Neural progenitor cell (in vitro differentiated cells): ENCODE data around the gene ARHGAP40.

Experiments used
- CTCF ChIP-seq: fragments of 200-600 bp; sonication (generic); IDR thresholded peaks from 2 replicates; pipeline ENCODE4 v1.5.1; 2017; ENCODE audit warnings: antibody characterized with exemption, mild to moderate bottlenecking
- EZH2 ChIP-seq: fragments of 200-600 bp; sonication (generic); IDR thresholded peaks from 2 replicates; pipeline ENCODE4 v1.6.1; 2017; ENCODE audit warnings: antibody characterized with exemption, mild to moderate bottlenecking, moderate library complexity

DNA sequence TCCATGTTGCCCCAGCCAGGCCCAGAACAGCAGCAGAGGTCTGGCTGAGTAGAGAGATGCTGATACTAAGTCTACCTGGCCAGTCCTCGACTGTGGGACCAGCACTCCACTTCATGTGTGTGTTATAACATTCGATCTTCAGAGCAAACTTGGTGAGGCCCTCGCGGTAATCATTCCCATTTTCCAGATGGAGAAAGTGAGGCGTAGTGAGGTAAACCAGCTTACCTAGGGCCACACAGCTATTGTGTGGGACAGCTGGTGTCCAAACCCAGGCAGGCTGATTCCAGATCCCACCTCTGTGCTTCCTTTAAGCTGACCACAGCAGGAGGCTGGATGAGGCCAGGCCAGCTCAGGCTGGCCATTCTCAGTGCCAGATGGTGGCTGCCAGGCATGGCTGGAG, 75.0 kb downstream of the ARHGAP40 start:
- no peak for TF ChIP-seq CTCF
- TF ChIP-seq EZH2: no peak
